ENCODE measurements around the gene SMAD6. TPM values are rescaled to one million over a fixed set of nuclear protein-coding genes. Genes with fewer than 3 reads are reported as not detected.

The SMAD6 gene
- total and polyA plus RNA-seq, 9 of the 15 experiments (the other 6 are each of a cell fraction or from before 2014, with no cell fraction given): 0.10 to 15.5 (median 3.7) TPM

DNA sequence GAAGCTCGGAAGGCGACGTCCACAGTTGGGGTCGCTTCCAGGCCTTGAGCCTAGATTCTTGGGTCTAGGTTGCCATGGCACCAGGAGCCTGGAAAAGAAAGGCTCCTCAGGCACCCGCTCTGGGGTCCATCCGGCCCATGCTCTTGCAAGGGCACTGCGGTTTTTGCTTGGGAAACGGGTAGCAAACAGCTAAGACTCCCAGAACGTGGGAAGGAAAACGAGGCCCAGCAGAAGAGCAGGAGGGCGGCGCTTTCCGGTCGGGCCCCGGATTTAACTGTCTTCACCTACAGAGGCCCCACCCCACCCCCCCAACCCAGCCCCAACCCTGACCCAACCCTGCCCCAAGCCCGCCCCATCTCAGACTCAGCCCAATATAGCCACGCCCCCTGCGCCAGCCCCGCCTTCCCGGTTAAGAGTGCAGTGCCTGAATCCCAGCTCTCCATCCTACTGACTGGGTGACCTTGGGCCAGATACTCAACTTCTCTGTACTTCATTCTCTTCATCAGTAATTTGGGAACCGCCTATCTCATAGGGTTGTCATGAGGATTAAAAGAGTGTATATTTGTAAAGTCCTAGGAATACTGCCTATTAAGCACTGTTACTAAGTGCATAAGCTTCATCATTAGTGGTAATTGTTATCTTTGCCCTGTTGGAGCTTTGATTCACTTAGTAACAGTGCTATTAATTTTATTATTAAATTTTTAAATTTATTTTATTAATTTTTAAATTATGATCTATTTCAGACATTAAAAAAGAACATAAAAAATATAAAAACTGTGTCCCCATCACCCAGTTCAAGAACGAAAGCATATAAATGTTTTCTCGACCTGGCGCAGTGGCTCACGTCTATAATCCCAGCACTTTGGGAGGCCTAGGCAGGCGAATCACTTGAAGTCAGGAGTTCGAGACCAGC, 28.4 kb upstream of the SMAD6 start (continued):
- TF ChIP-seq RBM34 (IDR thresholded peaks at IDR 0.05; ENCODE audit: borderline replicate concordance, insufficient read depth, low read length) (no peak), ADNP (tag; IDR thresholded peaks at IDR 0.05) (no peak), ZNF436 (CRISPR knock-in tag; IDR thresholded peaks at IDR 0.05) (no peak), C11orf30 (IDR thresholded peaks at IDR 0.05; ENCODE audit: low read depth) (no peak), ATF1 (CRISPR knock-in tag; IDR thresholded peaks at IDR 0.05) (no peak), ATF1 (tag; IDR thresholded peaks at IDR 0.05) (no peak), MCM2 (IDR thresholded peaks at IDR 0.05; ENCODE audit: low read depth) (no peak), SMAD3 (CRISPR knock-in tag; conservative IDR thresholded peaks at IDR 0.05) (no peak), STAT5B (CRISPR knock-in tag; IDR thresholded peaks at IDR 0.05) (no peak), ZNF274 (IDR thresholded peaks at IDR 0.05; ENCODE audit: borderline replicate concordance, low read depth, low read length) (no peak), RAD51 (IDR thresholded peaks at IDR 0.05; ENCODE audit: borderline replicate concordance, low read depth) (no peak), ZNF316 (IDR thresholded peaks at IDR 0.05) (no peak), WHSC1 (IDR thresholded peaks at IDR 0.05; ENCODE audit: low read length) (no peak), SETDB1 (IDR thresholded peaks at IDR 0.05; ENCODE audit: low read length) (no peak), CCNT2 (IDR thresholded peaks at IDR 0.05; ENCODE audit: borderline replicate concordance, extremely low read depth, insufficient read length, low read depth, low read length) (no peak), POLR2G (IDR thresholded peaks at IDR 0.05; ENCODE audit: low read depth, low read length) (peak; percentile 45; the same call in 1 of the 2 replicates), NFIX (CRISPR knock-in tag; IDR thresholded peaks at IDR 0.05; ENCODE audit: low read depth) (no peak), SIRT6 (IDR thresholded peaks at IDR 0.05; ENCODE audit: low read depth, low read length) (no peak), ZNF165 (CRISPR knock-in tag; IDR thresholded peaks at IDR 0.05; ENCODE audit: borderline replicate concordance) (no peak), ATF7 (IDR thresholded peaks at IDR 0.05) (no peak), MCM3 (IDR thresholded peaks at IDR 0.05) (no peak), SRSF7 (optimal IDR thresholded peaks at IDR 0.05; ENCODE audit: low read depth, low read length) (no peak), CBX1 (IDR thresholded peaks at IDR 0.05; ENCODE audit: low read depth) (no peak)
- TF ChIP-seq, protein P1, sequence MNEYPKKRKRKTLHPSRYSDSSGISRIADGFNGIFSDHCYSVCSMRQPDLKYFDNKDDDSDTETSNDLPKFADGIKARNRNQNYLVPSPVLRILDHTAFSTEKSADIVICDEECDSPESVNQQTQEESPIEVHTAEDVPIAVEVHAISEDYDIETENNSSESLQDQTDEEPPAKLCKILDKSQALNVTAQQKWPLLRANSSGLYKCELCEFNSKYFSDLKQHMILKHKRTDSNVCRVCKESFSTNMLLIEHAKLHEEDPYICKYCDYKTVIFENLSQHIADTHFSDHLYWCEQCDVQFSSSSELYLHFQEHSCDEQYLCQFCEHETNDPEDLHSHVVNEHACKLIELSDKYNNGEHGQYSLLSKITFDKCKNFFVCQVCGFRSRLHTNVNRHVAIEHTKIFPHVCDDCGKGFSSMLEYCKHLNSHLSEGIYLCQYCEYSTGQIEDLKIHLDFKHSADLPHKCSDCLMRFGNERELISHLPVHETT (CRISPR knock-in tag; conservative IDR thresholded peaks at IDR 0.05 in 1 of 2, IDR thresholded peaks at IDR 0.05 in 1 of 2): no peak; a peak in 1 of 4 replicates
- TF ChIP-seq, protein P2, sequence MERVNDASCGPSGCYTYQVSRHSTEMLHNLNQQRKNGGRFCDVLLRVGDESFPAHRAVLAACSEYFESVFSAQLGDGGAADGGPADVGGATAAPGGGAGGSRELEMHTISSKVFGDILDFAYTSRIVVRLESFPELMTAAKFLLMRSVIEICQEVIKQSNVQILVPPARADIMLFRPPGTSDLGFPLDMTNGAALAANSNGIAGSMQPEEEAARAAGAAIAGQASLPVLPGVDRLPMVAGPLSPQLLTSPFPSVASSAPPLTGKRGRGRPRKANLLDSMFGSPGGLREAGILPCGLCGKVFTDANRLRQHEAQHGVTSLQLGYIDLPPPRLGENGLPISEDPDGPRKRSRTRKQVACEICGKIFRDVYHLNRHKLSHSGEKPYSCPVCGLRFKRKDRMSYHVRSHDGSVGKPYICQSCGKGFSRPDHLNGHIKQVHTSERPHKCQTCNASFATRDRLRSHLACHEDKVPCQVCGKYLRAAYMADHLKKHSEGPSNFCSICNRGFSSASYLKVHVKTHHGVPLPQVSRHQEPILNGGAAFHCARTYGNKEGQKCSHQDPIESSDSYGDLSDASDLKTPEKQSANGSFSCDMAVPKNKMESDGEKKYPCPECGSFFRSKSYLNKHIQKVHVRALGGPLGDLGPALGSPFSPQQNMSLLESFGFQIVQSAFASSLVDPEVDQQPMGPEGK (CRISPR knock-in tag; IDR thresholded peaks at IDR 0.05; ENCODE audit: borderline replicate concordance): no peak
- TF ChIP-seq, protein P3, sequence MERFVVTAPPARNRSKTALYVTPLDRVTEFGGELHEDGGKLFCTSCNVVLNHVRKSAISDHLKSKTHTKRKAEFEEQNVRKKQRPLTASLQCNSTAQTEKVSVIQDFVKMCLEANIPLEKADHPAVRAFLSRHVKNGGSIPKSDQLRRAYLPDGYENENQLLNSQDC (CRISPR knock-in tag; IDR thresholded peaks at IDR 0.05): no peak

Measured in K562 (cell line).